Ureter (tissue), 1 donor: Measurements from ENCODE around the gene RIPOR1. TPM values are rescaled to one million over a fixed set of nuclear protein-coding genes. Genes with fewer than 3 reads are reported as not detected.
A peak's percentile ranks its signal among the peaks of the same experiment; 100 is the strongest.
"Not testable (repeated sequence)": the region's sequence is repeated elsewhere in the genome, so short reads cannot be mapped to it uniquely, and the experiment has no call there.

ENCODE experiments used
- DNase-seq: peaks from one replicate; pipeline ENCODE4 v3.0.0-alpha.2; 2020; ENCODE audit warnings: low spot score
- total RNA-seq: library from RNA; stranded (reverse); gene quantifications from one replicate; pipeline ENCODE4 v1.2.4, GENCODE V29; 2023
- donor health status: DM: yes; HTN: yes; CAD: no.

The RIPOR1 gene
- total RNA-seq: 57.6 TPM

GRCh38 chr16:67528222-67528869 is at the start of gene RIPOR1:
TSS of gene RIPOR1 (plus strand) at chr16:67528829. CDS start at chr16:67538447, 9,618 bp downstream.
- DNase-seq: no peak

DNA sequence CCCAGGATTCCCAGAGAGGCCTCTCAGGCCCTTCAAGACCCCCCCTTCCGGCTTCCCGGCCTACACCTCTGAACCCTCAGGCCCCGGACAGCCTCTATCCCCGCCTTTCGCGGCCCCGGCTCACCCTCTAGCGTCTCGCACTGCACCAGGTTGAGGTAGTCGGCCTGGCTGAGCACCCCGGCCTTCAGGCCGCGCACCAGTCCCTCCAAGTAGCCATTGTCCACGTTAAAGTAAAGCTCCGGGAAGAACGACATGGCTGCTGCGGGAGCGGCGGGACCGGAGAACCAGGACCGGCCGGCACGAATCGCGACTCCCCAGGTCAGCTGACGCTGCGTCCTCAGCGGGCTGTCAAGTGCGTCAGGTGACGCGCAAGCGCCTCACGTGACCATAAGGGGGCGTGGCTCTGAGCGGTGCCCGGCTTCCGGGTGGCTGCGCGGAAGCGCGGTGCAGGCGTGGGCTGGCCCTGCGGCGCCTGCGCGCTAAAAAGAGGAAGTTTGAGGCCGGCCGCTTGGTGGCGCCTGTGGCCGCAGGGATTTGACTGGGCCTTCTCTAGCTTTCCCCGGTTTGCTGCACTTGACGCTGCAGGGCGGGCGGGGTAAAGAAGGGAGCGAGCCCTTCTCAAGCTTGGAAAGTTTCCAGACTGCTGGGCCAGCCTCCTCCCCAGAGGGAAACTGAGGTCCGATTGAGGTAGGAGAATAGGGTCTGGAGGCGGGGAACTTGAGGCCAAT is 47.6 kb upstream of the RIPOR1 start, which contains the start of gene ATP6V0D1:
ATP6V0D1 (minus strand) TSS at position 325 of the 728 bp plus-strand sequence; CDS start at position 254, 71 bp downstream.
- DNase-seq: peak; percentile 100

DNA sequence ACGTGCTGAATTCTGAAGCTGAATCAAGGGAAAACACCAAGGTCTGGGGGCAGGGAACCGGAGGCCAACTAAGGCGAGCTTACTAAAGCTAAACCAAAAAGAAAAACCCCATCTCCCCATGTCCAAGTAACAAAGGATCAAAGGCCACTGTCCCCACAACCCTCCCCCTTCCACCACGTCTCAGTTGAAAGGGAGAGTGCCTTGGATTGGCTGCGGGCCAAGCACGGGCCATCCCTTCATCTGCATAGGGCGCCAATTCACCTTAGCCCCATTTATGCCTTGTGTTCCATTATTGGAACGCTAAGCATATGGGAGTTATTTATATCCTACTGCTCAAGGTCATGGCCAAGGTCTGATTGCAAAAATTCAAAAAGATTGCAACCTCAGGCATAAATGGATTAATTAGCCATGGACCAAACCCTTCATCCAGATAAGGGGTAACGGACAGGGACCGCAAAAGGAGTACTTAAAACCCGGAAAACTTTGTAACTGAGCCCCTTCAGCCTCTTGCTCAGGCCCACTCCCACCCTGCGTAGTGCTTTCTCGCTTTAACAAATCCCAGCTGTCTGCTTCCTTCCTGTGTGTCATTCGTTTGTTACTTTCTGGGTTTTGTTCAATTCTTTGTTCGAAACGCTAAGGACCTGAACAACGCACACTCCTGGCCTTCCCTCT is 46.9 kb upstream of the RIPOR1 start:
- peak; percentile 73 for DNase-seq

GRCh38 chr16:67482233-67482924 is 46.2 kb upstream of the RIPOR1 start:
- no peak for DNase-seq

- no peak for DNase-seq
Observed at GRCh38 chr16:67483150-67483549, 45.5 kb upstream of the RIPOR1 start, which contains the start of gene AGRP. TSS of gene AGRP (minus strand) at chr16:67483547. CDS start at chr16:67483398, 149 bp downstream.

- DNase-seq: no peak
Observed at GRCh38 chr16:67483731-67484525, 44.7 kb upstream of the RIPOR1 start.

GRCh38 chr16:67486805-67487204 is 41.8 kb upstream of the RIPOR1 start:
- no peak for DNase-seq

- not testable (repeated sequence) for DNase-seq
Observed at GRCh38 chr16:67487561-67487960, 41.1 kb upstream of the RIPOR1 start.

DNA sequence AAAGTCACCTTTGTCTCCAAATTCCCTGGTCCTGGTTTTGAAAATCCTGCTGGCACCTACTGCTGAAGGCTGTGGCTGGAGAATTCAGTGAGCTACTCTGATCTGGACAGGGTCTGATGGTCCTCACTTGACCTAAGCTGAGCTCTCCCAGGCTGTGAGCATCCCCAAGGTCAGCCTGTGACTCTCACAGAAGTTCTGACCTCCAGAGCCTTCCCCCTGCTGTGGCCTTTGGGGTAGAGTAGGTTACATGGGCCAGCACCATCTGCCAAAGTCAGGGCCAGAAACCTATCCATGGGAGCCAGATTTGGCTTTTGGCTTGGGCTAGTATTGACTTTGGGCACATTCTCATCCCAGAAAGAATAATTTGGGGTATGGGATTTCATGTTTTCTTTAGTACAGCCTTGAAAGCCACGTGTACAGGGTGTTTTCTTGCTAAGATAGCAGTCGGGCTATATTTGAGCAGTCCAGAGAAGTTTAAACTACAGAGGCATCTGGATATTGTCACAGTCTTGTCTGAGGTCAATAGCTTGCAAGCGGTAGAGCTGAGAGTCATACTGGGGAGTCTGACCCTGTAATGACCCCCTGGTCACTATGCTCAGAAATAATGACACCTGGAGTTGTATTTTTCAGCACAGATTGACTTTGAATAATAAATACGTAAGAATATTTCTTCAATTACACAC is 39.1 kb upstream of the RIPOR1 start:
- no peak for DNase-seq

GRCh38 chr16:67490335-67491096 is 38.1 kb upstream of the RIPOR1 start:
- no peak for DNase-seq

- DNase-seq: no peak
Observed at GRCh38 chr16:67499106-67499505, 29.5 kb upstream of the RIPOR1 start.

- DNase-seq: no peak
Observed at GRCh38 chr16:67504031-67505021, 24.3 kb upstream of the RIPOR1 start.

DNA sequence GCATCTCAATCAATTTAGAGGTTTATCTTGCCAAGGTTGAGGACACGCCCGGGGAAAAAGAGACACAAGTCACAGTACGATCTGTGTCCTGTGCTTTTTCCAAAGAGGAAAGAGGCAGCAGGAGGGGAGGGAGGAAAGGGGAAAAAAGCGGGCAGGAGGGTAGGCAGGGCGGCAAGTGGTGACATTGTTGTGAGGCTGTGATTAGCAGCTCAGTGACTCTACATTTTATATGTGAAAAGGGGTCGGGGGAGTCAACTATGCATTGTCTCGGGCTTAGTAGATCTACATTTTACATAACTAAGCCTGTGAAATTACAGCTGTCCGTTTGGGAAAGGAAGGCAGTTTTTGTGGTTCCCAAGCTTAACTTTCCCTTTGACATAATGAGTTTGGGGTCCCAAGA is 22.2 kb upstream of the RIPOR1 start:
- no peak for DNase-seq

DNA sequence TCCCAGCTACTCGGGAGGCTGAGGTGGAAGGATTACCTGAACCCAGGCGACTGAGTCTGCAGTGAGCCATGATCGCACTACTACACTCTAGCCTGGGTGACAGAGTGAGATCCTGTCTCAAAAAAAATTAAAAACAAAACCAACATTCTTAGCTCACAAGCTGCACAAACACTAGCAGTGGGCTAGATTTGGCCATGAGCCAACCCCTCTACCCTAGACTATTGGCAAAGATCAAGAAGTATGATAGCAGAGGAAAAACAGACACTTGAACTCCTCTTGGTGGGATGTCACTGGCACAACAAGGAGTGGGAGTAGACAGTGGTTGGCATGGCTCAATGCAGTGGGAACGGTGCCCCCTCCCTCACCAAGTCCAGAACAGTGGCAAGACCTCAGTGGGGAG is 19.6 kb upstream of the RIPOR1 start:
- no peak for DNase-seq

GRCh38 chr16:67513892-67514291 is 14.7 kb upstream of the RIPOR1 start:
- not testable (repeated sequence) for DNase-seq

DNA sequence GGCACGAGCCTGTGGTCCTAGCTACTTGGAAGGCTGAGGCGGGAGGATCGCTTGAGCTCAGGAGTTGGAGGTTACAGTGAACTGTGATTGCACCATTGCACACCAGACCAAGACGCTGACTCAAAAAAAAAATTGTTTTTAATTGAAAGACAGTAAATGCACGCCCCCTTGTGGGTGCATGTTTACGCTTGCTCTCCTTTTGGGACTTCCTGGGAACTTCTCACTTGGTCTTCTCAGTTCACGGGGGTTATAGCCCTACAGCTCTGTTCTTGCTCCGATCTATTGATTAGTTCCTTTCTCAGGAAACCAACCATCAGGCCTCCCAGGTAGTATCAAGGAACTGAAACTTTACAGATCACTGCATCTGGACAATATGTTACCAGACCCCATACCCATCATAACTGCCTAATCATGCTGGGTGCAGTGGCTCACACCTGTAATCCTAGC is 14.2 kb upstream of the RIPOR1 start:
- DNase-seq: peak; percentile 76

GRCh38 chr16:67516296-67517154 is 12.1 kb upstream of the RIPOR1 start:
- no peak for DNase-seq

DNA sequence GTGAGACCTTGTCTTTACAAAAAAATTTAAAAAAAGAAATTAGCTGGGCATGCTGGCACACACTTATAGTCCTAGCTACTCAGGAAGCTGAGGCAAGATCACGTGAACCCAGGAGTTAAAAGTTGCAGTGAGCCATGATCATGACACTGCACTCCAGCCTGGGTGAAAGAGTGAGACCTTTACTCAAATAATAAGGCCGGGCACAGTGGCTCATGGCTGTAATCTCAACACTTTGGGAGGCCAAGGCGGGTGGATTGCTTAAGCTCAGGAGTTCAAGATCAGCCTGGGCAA is 11.5 kb upstream of the RIPOR1 start:
- DNase-seq: no peak
